Activated naive CD8-positive, alpha-beta T cell treated with anti-CD3 and anti-CD28 coated beads, Interleukin-2, amount 10 ng/mL, durations not matched to agents 7 days and 5 days (primary cell): ENCODE results near the gene DDX51. TPM values are rescaled to one million over a fixed set of nuclear protein-coding genes. Genes with fewer than 3 reads are reported as not detected.

Experiments
- ATAC-seq: fragments of 150-1000 bp; cut with Tn5 transposase; one replicate; pipeline ENCODE4 v1.10.0; 2021; ENCODE audit warnings: low read depth, moderate library complexity
- POLR2A ChIA-PET: fragments of 350-600 bp; sonication (Branson Sonifier 250); formaldehyde crosslinking; loops from one replicate; lab custom pipeline; 2021; ENCODE audit warnings: antibody characterized with exemption; lab: Charles Lee
- DNase-seq: peaks from one replicate; pipeline ENCODE4 v3.0.0; 2021
- H3K27ac Mint-ChIP-seq: one replicate; pipeline ENCODE4 v1.8.0; 2022; ENCODE audit warnings: mild to moderate bottlenecking, mixed read lengths
- H3K27me3 Mint-ChIP-seq: one replicate; pipeline ENCODE4 v1.8.0; 2022; ENCODE audit warnings: mild to moderate bottlenecking, moderate library complexity, mixed read lengths
- H3K36me3 Mint-ChIP-seq: one replicate; pipeline ENCODE4 v1.8.0; 2021; ENCODE audit warnings: mild to moderate bottlenecking, mixed read lengths
- H3K4me1 Mint-ChIP-seq: one replicate; pipeline ENCODE4 v1.8.0; 2021; ENCODE audit warnings: mixed read lengths
- H3K4me3 Mint-ChIP-seq: one replicate; pipeline ENCODE4 v1.8.0; 2022; ENCODE audit warnings: mild to moderate bottlenecking, moderate library complexity, mixed read lengths
- H3K9me3 Mint-ChIP-seq: one replicate; pipeline ENCODE4 v1.8.0; 2021; ENCODE audit warnings: mixed read lengths
- total RNA-seq, 2 experiments: library from RNA; stranded (reverse); gene quantifications; one replicate each; pipeline ENCODE4 v1.2.3, GENCODE V29; 2021

Gene DDX51
- total RNA-seq, result 10 to 100 TPM; 31.9 to 33.5 TPM

GRCh38 chr12:132144115-132144809 lies at the start of gene DDX51, which contains the start of gene NOC4L:
DDX51 (minus strand) TSS chr12:132144319; CDS start chr12:132144296, 23 bp downstream.
NOC4L (plus strand) TSS chr12:132144457; CDS start chr12:132144489, 32 bp downstream.
- peaks cover 19% of the 10 kb centered on the region for H3K4me1 Mint-ChIP-seq
- no peaks in the 10 kb centered on the region for H3K9me3 Mint-ChIP-seq
- DNase-seq (peak; percentile 99), ATAC-seq (peak; percentile 90)
- peak within 1 kb of the TSS; percentile 97 for H3K27ac Mint-ChIP-seq
- no peaks in the 10 kb centered on the region for H3K27me3 Mint-ChIP-seq
- peaks cover 6% of the 10 kb centered on the region for H3K36me3 Mint-ChIP-seq
- POLR2A ChIA-PET, result interaction anchor here (0.8 to 1.6 kb wide), 4 partner anchors 10 to 270 kb away, joined by 3 to 5 read pairs (median 4); no protein-coding TSS in a partner anchor
- H3K4me3 Mint-ChIP-seq, result peak within 1 kb of the TSS; percentile 94

GRCh38 chr12:132191715-132192553 lies 47.8 kb upstream of the DDX51 start:
- Mint-ChIP-seq H3K4me3 (no peak overlapping the region), H3K27ac (no peak overlapping the region), H3K4me1 (peaks cover 7% of the 10 kb centered on the region), H3K36me3 (peaks cover 3% of the 10 kb centered on the region), H3K27me3 (no peaks in the 10 kb centered on the region), H3K9me3 (peaks cover 8% of the 10 kb centered on the region)
- POLR2A ChIA-PET, result no interaction called here
- ATAC-seq, result no peak
- no peak for DNase-seq

GRCh38 chr12:132190834-132191500 lies 46.8 kb upstream of the DDX51 start:
- Mint-ChIP-seq H3K4me1 (peaks cover 14% of the 10 kb centered on the region), H3K4me3 (no peak overlapping the region), H3K9me3 (peaks cover 8% of the 10 kb centered on the region), H3K36me3 (peaks cover 4% of the 10 kb centered on the region), H3K27ac (peak overlapping the region; percentile 30), H3K27me3 (no peaks in the 10 kb centered on the region)
- DNase-seq (no peak), ATAC-seq (no peak)
- POLR2A ChIA-PET, result no interaction called here

GRCh38 chr12:132190012-132190755 lies 46.1 kb upstream of the DDX51 start:
- no peak for DNase-seq
- peak; percentile 9 for ATAC-seq
- peaks cover 6% of the 10 kb centered on the region for H3K36me3 Mint-ChIP-seq
- POLR2A ChIA-PET, result interaction anchor here (0.6 to 2.1 kb wide), 8 partner anchors 12 to 497 kb away, joined by 3 to 24 read pairs (median 4); partner anchors contain the start of gene POLE
- H3K4me1 Mint-ChIP-seq, result peaks cover 20% of the 10 kb centered on the region
- peak overlapping the region; percentile 99 for H3K4me3 Mint-ChIP-seq
- peak overlapping the region; percentile 90 for H3K27ac Mint-ChIP-seq
- no peaks in the 10 kb centered on the region for H3K27me3 Mint-ChIP-seq
- H3K9me3 Mint-ChIP-seq, result peaks cover 8% of the 10 kb centered on the region

GRCh38 chr12:132189378-132190011 lies 45.4 kb upstream of the DDX51 start:
- H3K36me3 Mint-ChIP-seq, result peaks cover 6% of the 10 kb centered on the region
- peaks cover under 1% of the 10 kb centered on the region for H3K27me3 Mint-ChIP-seq
- ATAC-seq (peak; percentile 92), DNase-seq (peak; percentile 96)
- H3K4me3 Mint-ChIP-seq, result peak overlapping the region; percentile 99
- H3K27ac Mint-ChIP-seq, result peak overlapping the region; percentile 95
- H3K9me3 Mint-ChIP-seq, result peaks cover 8% of the 10 kb centered on the region
- POLR2A ChIA-PET, result interaction anchor here (0.6 to 2.1 kb wide), 9 partner anchors 11 to 497 kb away, joined by 3 to 24 read pairs (median 3); partner anchors contain the start of gene POLE
- peaks cover 23% of the 10 kb centered on the region for H3K4me1 Mint-ChIP-seq

GRCh38 chr12:132188916-132189325 lies 44.8 kb upstream of the DDX51 start:
- DNase-seq (no peak), ATAC-seq (no peak)
- H3K27ac Mint-ChIP-seq, result peak overlapping the region; percentile 95
- POLR2A ChIA-PET, result interaction anchor here (0.9 to 2.1 kb wide), 5 partner anchors 10 to 372 kb away, joined by 3 to 24 read pairs (median 3); no protein-coding TSS in a partner anchor
- H3K4me1 Mint-ChIP-seq, result peaks cover 25% of the 10 kb centered on the region
- H3K27me3 Mint-ChIP-seq, result peaks cover 4% of the 10 kb centered on the region
- H3K9me3 Mint-ChIP-seq, result peaks cover 4% of the 10 kb centered on the region
- peak overlapping the region; percentile 99 for H3K4me3 Mint-ChIP-seq
- H3K36me3 Mint-ChIP-seq, result peaks cover 6% of the 10 kb centered on the region

- H3K9me3 Mint-ChIP-seq, result peaks cover 2% of the 10 kb centered on the region
- POLR2A ChIA-PET, result interaction anchor here (1.3 to 2.1 kb wide), 2 partner anchors 10 to 14 kb away, joined by 4 to 24 read pairs; no protein-coding TSS in a partner anchor
- ATAC-seq, result no peak
- peaks cover 6% of the 10 kb centered on the region for H3K27me3 Mint-ChIP-seq
- H3K27ac Mint-ChIP-seq, result peak overlapping the region; percentile 56
- peaks cover 25% of the 10 kb centered on the region for H3K4me1 Mint-ChIP-seq
- DNase-seq, result no peak
- peaks cover 6% of the 10 kb centered on the region for H3K36me3 Mint-ChIP-seq
- peak overlapping the region; percentile 99 for H3K4me3 Mint-ChIP-seq
Measured at GRCh38 chr12:132188451-132188901, 44.4 kb upstream of the DDX51 start.

- DNase-seq (no peak), ATAC-seq (no peak)
- Mint-ChIP-seq H3K4me3 (peak overlapping the region; percentile 99), H3K27ac (peak overlapping the region; percentile 54), H3K9me3 (no peaks in the 10 kb centered on the region), H3K36me3 (peaks cover 6% of the 10 kb centered on the region), H3K4me1 (peaks cover 25% of the 10 kb centered on the region), H3K27me3 (peaks cover 11% of the 10 kb centered on the region)
- POLR2A ChIA-PET, result interaction anchor here (1.2 to 2.5 kb wide), 4 partner anchors 9 to 33 kb away, joined by 3 to 24 read pairs (median 9); no protein-coding TSS in a partner anchor
Measured at GRCh38 chr12:132187646-132188450, 43.7 kb upstream of the DDX51 start.

GRCh38 chr12:132186857-132187620 lies 42.9 kb upstream of the DDX51 start:
- Mint-ChIP-seq H3K9me3 (no peaks in the 10 kb centered on the region), H3K4me3 (peak overlapping the region; percentile 87), H3K27me3 (peaks cover 11% of the 10 kb centered on the region), H3K4me1 (peaks cover 25% of the 10 kb centered on the region), H3K27ac (peak overlapping the region; percentile 99), H3K36me3 (peaks cover 6% of the 10 kb centered on the region)
- ATAC-seq, result no peak
- POLR2A ChIA-PET, result interaction anchor here (0.6 to 2.5 kb wide), 4 partner anchors 8 to 54 kb away, joined by 3 to 9 read pairs (median 6); no protein-coding TSS in a partner anchor
- no peak for DNase-seq

GRCh38 chr12:132186208-132186856 lies 42.2 kb upstream of the DDX51 start:
- POLR2A ChIA-PET, result interaction anchor here (0.6 to 2.5 kb wide), 6 partner anchors 8 to 53 kb away, joined by 3 to 14 read pairs (median 6); no protein-coding TSS in a partner anchor
- no peak for ATAC-seq
- no peaks in the 10 kb centered on the region for H3K9me3 Mint-ChIP-seq
- peaks cover 6% of the 10 kb centered on the region for H3K36me3 Mint-ChIP-seq
- H3K4me1 Mint-ChIP-seq, result peaks cover 25% of the 10 kb centered on the region
- H3K4me3 Mint-ChIP-seq, result peak overlapping the region; percentile 87
- H3K27ac Mint-ChIP-seq, result peak overlapping the region; percentile 99
- H3K27me3 Mint-ChIP-seq, result peaks cover 11% of the 10 kb centered on the region
- DNase-seq, result no peak
